Transverse colon (tissue), 4 donors: ENCODE results near the gene LBR.

Experiments used
- EP300 ChIP-seq: sonication (generic); formaldehyde crosslinking; IDR thresholded peaks from one replicate; pipeline ENCODE4 v1.6.1; 2017; ENCODE audit warnings: antibody characterized with exemption, low read depth
- POLR2A ChIP-seq: fragments of 450-650 bp; IDR thresholded peaks from one replicate; pipeline ENCODE4 v1.6.1; 2016; ENCODE audit warnings: antibody characterized with exemption, mild to moderate bottlenecking, moderate library complexity
- POLR2AphosphoS5 ChIP-seq, 3 donors: sonication (generic); formaldehyde crosslinking; IDR thresholded peaks; one replicate each; pipeline ENCODE4 v1.6.1; 2016; ENCODE audit warnings: antibody characterized with exemption in 3 of 3
- TF ChIP-seq, protein P1 (sequence below), 5 experiments: fragments of 200-600 bp in 3 of 5; fragments of 450-650 bp in 2 of 5; sonication (generic) in 3 of 5; IDR thresholded peaks; 1 replicate in 2 of 5; 2 replicates in 3 of 5; pipeline ENCODE4 v1.5.1; 2016 to 2017; ENCODE audit warnings: antibody characterized with exemption in 5 of 5, inconsistent platforms in 3 of 5, mild to moderate bottlenecking in 2 of 5, moderate library complexity in 1 of 5

DNA sequence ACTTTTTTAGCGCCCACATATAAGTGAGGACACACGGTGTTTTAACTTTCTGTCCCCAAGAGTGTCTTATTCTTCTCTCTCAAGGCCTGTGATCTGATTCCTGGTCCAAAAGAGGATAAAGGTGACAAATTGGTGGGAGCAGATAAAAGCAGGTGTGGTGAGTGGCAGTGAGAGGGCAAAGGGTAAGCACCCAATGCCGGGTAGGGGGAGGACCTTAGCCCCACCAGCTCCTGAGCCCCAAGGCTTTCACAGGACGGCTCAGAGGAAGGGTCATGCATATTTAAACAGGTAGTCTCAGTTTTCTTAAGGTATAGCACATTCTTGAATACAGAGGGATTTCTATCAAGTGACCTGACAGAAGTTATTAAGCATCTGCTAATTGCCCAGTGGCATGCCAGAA, 19.6 kb downstream of the LBR start:
- TF ChIP-seq, protein P1, sequence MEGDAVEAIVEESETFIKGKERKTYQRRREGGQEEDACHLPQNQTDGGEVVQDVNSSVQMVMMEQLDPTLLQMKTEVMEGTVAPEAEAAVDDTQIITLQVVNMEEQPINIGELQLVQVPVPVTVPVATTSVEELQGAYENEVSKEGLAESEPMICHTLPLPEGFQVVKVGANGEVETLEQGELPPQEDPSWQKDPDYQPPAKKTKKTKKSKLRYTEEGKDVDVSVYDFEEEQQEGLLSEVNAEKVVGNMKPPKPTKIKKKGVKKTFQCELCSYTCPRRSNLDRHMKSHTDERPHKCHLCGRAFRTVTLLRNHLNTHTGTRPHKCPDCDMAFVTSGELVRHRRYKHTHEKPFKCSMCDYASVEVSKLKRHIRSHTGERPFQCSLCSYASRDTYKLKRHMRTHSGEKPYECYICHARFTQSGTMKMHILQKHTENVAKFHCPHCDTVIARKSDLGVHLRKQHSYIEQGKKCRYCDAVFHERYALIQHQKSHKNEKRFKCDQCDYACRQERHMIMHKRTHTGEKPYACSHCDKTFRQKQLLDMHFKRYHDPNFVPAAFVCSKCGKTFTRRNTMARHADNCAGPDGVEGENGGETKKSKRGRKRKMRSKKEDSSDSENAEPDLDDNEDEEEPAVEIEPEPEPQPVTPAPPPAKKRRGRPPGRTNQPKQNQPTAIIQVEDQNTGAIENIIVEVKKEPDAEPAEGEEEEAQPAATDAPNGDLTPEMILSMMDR (IDR thresholded peaks at IDR 0.05), result no peak
- TF ChIP-seq POLR2AphosphoS5 (IDR thresholded peaks at IDR 0.05) (no peak), EP300 (no peak), POLR2A (no peak)
